ENCODE measurements around the gene CATSPERB. TPM values are rescaled to one million over a fixed set of nuclear protein-coding genes. Genes with fewer than 3 reads are reported as not detected.

CATSPERB gene
- polyA plus RNA-seq, 1 donor (not counting 4 experiments of a cell fraction or from before 2014, with no cell fraction given): 1.1 TPM

DNA sequence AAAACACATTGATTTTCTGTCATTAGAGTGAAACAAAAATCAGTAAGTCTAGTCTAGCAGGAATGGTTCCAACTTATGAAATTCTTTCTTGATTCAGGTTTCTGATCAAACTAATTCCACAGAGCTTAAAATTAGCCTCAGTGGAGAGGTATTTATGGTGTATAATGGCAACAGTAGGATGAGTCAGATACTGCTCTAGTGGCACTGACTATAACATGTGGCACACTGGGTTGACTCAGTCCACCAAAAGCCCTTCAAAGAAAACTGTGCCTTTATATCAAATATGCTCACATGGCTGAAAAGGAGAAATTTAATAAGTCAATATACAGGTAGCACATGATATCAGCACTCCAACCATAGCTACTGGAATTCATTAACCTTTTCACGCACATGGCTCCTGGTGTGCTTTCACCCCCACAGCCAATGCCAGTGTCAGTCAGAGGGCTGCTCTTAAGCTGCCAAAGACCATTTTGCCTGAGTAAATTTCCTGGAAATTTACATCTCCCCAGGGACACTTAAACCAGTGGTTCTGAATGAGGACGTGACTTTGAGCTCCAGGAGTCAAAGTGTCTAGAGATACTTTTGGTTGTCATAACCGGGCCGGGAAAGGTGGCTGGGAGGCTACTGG lies 21.7 kb upstream of the CATSPERB start:
- dilution Hi-C loops (cut with MboI; ENCODE audit: extremely low pct_ligation_motif_present, low sequenced_read_pairs): no loop called here
- FAIRE-seq (no peak), DNase-seq (ENCODE audit: low read depth, low spot score) (no peak)
- Histone ChIP-seq H3K9me1 (ENCODE audit: control insufficient read depth, extremely low read depth, insufficient read depth, low read length) (no peaks in the 10 kb centered on the region), H3K27ac (ENCODE audit: control insufficient read depth, insufficient read depth, low read length) (no peak overlapping the region), H2AFZ (ENCODE audit: control insufficient read depth, low read length) (no peak overlapping the region), H3K36me3 (ENCODE audit: control insufficient read depth in 2 of 2, extremely low read depth in 1 of 2, insufficient read depth in 2 of 2, low read length in 2 of 2) (no peaks in the 10 kb centered on the region), H3K27me3 (ENCODE audit: control insufficient read depth, extremely low read depth, insufficient read depth, low read length) (no peaks in the 10 kb centered on the region), H3K4me3 (ENCODE audit: control insufficient read depth in 2 of 3, extremely low read depth in 1 of 3, insufficient read depth in 2 of 3, low read depth in 1 of 3, low read length in 3 of 3) (no peak overlapping the region), H3K4me1 (ENCODE audit: control insufficient read depth, extremely low read depth, insufficient read depth, low read length) (peaks cover 27% of the 10 kb centered on the region), H3K9me3 (ENCODE audit: control insufficient read depth, low read depth, low read length) (no peaks in the 10 kb centered on the region), H3K79me2 (ENCODE audit: control insufficient read depth, insufficient read depth, low read length) (no peaks in the 10 kb centered on the region), H3K9ac (ENCODE audit: control insufficient read depth, extremely low read depth, insufficient read depth, low read length) (no peak overlapping the region), H4K20me1 (ENCODE audit: control insufficient read depth, extremely low read depth, insufficient read depth, low read length) (no peaks in the 10 kb centered on the region), H3K4me2 (ENCODE audit: control insufficient read depth, extremely low read depth, insufficient read depth, low read depth, low read length) (peak overlapping the region; percentile 5)
- TF ChIP-seq, protein P1, sequence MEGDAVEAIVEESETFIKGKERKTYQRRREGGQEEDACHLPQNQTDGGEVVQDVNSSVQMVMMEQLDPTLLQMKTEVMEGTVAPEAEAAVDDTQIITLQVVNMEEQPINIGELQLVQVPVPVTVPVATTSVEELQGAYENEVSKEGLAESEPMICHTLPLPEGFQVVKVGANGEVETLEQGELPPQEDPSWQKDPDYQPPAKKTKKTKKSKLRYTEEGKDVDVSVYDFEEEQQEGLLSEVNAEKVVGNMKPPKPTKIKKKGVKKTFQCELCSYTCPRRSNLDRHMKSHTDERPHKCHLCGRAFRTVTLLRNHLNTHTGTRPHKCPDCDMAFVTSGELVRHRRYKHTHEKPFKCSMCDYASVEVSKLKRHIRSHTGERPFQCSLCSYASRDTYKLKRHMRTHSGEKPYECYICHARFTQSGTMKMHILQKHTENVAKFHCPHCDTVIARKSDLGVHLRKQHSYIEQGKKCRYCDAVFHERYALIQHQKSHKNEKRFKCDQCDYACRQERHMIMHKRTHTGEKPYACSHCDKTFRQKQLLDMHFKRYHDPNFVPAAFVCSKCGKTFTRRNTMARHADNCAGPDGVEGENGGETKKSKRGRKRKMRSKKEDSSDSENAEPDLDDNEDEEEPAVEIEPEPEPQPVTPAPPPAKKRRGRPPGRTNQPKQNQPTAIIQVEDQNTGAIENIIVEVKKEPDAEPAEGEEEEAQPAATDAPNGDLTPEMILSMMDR (optimal IDR thresholded peaks at IDR 0.05 in 1 of 3, IDR thresholded peaks at IDR 0.05 in 1 of 3, conservative IDR thresholded peaks at IDR 0.05 in 1 of 3; ENCODE audit: extremely low read depth in 1 of 3, insufficient read depth in 2 of 3, low read length in 3 of 3): no peak
- no peak for TF ChIP-seq EZH2 (IDR thresholded peaks at IDR 0.05; ENCODE audit: low read length)

GRCh38 chr14:91752961-91753360 lies 21.1 kb upstream of the CATSPERB start:
- DNase-seq (ENCODE audit: low read depth, low spot score): no peak
- H3K9me3 ChIP-seq (ENCODE audit: control insufficient read depth, low read depth, low read length): no peaks in the 10 kb centered on the region
- TF ChIP-seq, protein P1 (optimal IDR thresholded peaks at IDR 0.05 in 1 of 3, IDR thresholded peaks at IDR 0.05 in 1 of 3, conservative IDR thresholded peaks at IDR 0.05 in 1 of 3; ENCODE audit: extremely low read depth in 1 of 3, insufficient read depth in 2 of 3, low read length in 3 of 3): no peak
- no peak for TF ChIP-seq EZH2 (IDR thresholded peaks at IDR 0.05; ENCODE audit: low read length)
- no peaks in the 10 kb centered on the region for H3K27me3 ChIP-seq (ENCODE audit: control insufficient read depth, extremely low read depth, insufficient read depth, low read length)
- no peak overlapping the region for H3K9ac ChIP-seq (ENCODE audit: control insufficient read depth, extremely low read depth, insufficient read depth, low read length)
- no peaks in the 10 kb centered on the region for H3K36me3 ChIP-seq (ENCODE audit: control insufficient read depth in 2 of 2, extremely low read depth in 1 of 2, insufficient read depth in 2 of 2, low read length in 2 of 2)
- no peak overlapping the region for H3K27ac ChIP-seq (ENCODE audit: control insufficient read depth, insufficient read depth, low read length)
- H3K4me2 ChIP-seq (ENCODE audit: control insufficient read depth, extremely low read depth, insufficient read depth, low read depth, low read length): no peak overlapping the region
- no peaks in the 10 kb centered on the region for H3K9me1 ChIP-seq (ENCODE audit: control insufficient read depth, extremely low read depth, insufficient read depth, low read length)
- no peak overlapping the region for H2AFZ ChIP-seq (ENCODE audit: control insufficient read depth, low read length)
- peaks cover 27% of the 10 kb centered on the region for H3K4me1 ChIP-seq (ENCODE audit: control insufficient read depth, extremely low read depth, insufficient read depth, low read length)
- FAIRE-seq: no peak
- dilution Hi-C loops (cut with MboI; ENCODE audit: extremely low pct_ligation_motif_present, low sequenced_read_pairs): no loop called here
- H3K79me2 ChIP-seq (ENCODE audit: control insufficient read depth, insufficient read depth, low read length): no peaks in the 10 kb centered on the region
- no peak overlapping the region for H3K4me3 ChIP-seq (ENCODE audit: control insufficient read depth in 2 of 3, extremely low read depth in 1 of 3, insufficient read depth in 2 of 3, low read depth in 1 of 3, low read length in 3 of 3)
- H4K20me1 ChIP-seq (ENCODE audit: control insufficient read depth, extremely low read depth, insufficient read depth, low read length): no peaks in the 10 kb centered on the region

Measured in keratinocyte (primary cell).